T-helper 2 cell (primary cell): ENCODE results near the gene HIKESHI.

Experiments used
- DNase-seq, 5 experiments: peaks; one replicate each; pipeline versions ENCODE4 v3.0.0 to v3.0.0-alpha.2; 2012 to 2022

The HIKESHI gene

DNA sequence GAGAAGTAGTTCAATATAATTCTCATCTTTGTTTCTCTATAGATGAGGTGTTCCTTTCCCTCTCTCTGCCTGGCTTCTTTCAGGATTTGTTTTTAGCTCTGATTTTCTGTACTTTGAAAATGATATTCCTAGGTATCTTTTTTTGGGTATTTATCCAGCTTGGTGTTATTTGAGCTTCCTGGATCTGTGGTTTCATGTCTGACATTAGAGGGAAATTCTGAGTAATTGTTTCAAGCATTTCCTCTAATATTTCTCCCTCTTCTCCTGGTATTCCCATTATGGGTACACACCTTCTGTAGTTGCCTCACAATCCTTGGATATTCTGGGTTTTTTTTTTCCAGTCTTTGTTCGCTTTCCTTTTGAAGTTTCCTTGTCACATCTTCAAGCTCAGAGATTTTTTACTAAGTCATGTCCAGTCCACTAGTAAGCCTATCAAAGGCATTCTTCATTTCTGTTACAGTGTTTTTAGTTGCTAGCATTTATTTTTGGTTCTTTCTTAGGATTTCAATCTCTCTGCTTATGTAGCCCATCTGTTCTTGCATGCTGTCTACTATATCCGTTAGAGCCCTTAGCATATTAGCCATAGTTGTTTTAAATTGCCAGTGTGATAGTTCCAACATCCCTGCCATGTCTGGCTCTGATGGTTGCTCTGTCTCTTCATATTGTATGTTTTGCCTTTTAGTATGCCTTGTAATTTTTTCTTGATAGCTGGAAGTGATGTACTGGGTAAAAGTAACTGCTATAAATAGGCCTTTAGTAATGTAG, 78.4 kb downstream of the HIKESHI start:
- DNase-seq = no peak

DNA sequence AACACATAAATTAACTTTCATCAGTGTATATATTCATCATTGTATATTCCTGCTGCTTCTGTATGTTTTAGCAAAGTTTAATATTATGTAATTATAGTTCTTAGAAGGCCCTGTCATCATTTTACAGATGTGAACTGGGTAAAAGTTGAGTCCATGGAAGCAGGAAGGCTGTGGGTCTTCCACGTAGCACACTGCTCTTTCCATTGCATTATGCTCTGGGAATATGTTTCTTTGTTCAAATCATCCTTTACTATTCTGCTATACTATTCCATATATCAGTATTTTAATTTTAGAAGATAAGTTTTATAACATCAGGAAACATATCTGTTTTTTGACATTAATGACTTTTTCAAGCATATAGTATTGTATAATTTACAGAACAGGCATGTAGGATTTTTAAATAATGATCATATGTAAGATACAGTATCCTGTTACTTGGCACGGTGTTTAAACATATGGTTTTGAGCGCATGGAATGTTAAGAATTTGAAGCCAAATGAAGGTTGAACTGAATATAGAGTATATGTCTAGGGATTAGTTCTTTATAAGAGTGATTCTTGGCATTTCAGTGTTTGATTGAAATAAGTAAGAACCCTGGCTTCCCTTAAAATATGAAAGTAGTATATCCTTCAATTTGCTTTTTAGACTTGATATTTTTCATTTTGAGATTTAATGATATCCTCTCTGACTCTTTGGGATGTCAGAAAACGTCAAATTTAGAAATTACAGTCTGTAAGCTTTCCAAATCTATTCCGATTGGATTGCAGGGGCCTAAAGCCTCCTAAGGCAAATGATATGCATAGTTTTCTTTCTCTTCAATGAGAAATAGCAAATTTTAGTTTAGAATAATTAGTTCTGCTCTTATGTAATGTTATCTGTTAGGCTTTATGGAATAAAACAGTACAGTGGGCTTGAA, 81.3 kb downstream of the HIKESHI start:
- DNase-seq = no peak

DNA sequence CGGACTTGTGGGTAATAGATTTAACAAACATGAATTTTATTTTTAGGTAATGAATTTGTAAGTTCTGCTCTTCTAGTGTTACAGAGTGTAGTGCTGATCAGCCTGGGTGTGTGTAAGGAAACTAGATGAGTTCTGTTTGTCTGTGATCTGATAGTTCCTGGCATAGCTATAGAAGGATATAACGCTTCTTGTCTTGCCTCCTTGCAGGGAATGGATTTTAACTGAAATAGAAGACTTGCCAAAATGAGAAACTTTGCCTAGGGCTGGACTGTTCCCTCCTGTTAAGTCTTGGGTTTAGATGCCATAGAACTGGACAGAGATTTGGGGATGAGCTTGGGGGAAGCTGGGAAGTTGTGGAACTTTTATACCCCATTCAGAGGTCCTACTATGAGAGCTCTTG, 84.2 kb downstream of the HIKESHI start:
- DNase-seq = no peak

- DNase-seq = no peak
Measured at GRCh38 chr11:86386746-86387145, 84.7 kb downstream of the HIKESHI start.

GRCh38 chr11:86388198-86388597, 86.2 kb downstream of the HIKESHI start:
- DNase-seq = no peak

- DNase-seq = no peak
Measured at GRCh38 chr11:86390487-86390886, 88.4 kb downstream of the HIKESHI start.

GRCh38 chr11:86395061-86395551, 93.1 kb downstream of the HIKESHI start:
- DNase-seq = no peak
